ENCODE data around the gene USE1. TPM values are rescaled to one million over a fixed set of nuclear protein-coding genes. Genes with fewer than 3 reads are reported as not detected.
A peak's percentile ranks its signal among the peaks of the same experiment; 100 is the strongest.

Gene USE1
- total RNA-seq, 1 donor from 2014 or later, result 19.8 TPM

DNA sequence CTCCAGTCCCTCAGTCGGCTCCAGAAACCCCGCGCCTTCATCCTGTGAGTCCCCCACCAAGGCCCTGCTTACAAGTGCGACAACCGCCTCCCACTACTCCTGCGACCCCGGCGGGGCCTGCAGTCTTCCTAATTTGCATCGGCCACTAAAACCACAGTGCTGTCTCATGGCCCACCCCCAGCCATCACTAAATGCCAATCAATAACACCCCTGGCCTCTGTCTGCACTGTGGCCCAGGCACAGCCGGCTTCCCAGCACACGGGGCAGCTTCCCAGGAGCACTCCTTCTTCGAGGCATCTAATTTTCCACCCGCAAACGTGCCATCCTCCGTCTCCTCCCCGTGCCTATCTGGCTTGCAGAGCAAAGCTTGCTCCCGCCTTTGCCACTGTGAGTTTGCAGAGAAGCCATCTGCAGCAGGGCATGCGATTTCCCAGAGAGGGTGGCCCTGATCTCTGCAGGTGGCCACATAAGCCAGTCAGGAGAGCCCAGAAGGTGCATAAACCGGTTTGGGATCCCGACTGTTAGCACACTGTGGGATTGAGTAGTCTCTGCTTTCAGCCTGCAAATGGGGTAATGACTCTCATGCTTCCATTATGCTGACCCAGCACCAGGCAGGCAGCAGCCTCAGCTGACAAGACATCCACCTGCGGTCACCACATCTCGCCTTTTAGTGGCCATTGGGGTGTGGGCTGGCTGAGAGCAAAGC lies 34.0 kb upstream of the USE1 start:
- Histone ChIP-seq H3K79me2 (ENCODE audit: insufficient read depth, low read length) (no peaks in the 10 kb centered on the region), H3K27me3 (ENCODE audit: insufficient read depth, low read length) (no peaks in the 10 kb centered on the region), H3K4me3 (ENCODE audit: insufficient read depth, low read depth, low read length) (no peak overlapping the region), H3K9me3 (ENCODE audit: insufficient read depth, low read depth, low read length) (no peaks in the 10 kb centered on the region), H3K36me3 (ENCODE audit: insufficient read depth, low read length) (peaks cover 27% of the 10 kb centered on the region), H3K4me2 (ENCODE audit: low read length) (no peak overlapping the region), H2AFZ (ENCODE audit: low read depth, low read length) (no peak overlapping the region), H3K27ac (ENCODE audit: low read depth, low read length) (no peak overlapping the region), H3K9ac (ENCODE audit: low read length) (no peak overlapping the region), H4K20me1 (ENCODE audit: insufficient read depth, low read length) (peaks cover 4% of the 10 kb centered on the region), H3K4me1 (ENCODE audit: insufficient read depth, low read length) (no peaks in the 10 kb centered on the region)
- TF ChIP-seq, protein P1, sequence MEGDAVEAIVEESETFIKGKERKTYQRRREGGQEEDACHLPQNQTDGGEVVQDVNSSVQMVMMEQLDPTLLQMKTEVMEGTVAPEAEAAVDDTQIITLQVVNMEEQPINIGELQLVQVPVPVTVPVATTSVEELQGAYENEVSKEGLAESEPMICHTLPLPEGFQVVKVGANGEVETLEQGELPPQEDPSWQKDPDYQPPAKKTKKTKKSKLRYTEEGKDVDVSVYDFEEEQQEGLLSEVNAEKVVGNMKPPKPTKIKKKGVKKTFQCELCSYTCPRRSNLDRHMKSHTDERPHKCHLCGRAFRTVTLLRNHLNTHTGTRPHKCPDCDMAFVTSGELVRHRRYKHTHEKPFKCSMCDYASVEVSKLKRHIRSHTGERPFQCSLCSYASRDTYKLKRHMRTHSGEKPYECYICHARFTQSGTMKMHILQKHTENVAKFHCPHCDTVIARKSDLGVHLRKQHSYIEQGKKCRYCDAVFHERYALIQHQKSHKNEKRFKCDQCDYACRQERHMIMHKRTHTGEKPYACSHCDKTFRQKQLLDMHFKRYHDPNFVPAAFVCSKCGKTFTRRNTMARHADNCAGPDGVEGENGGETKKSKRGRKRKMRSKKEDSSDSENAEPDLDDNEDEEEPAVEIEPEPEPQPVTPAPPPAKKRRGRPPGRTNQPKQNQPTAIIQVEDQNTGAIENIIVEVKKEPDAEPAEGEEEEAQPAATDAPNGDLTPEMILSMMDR (IDR thresholded peaks at IDR 0.05; ENCODE audit: insufficient read depth, low read depth, low read length), result no peak
- no peak for TF ChIP-seq EZH2 (IDR thresholded peaks at IDR 0.05; ENCODE audit: insufficient read depth, low read length)
- peaks cover 15% of the 10 kb centered on the region for H3K36me3 Mint-ChIP-seq (ENCODE audit: low read depth, unreplicated experiment)
- DNase-seq (ENCODE audit: low read depth) (no peak), FAIRE-seq (no peak)
- H3K9me3 Mint-ChIP-seq (ENCODE audit: unreplicated experiment), result no peaks in the 10 kb centered on the region
- H3K4me1 Mint-ChIP-seq (ENCODE audit: low read depth, unreplicated experiment), result no peaks in the 10 kb centered on the region
- no peak overlapping the region for H3K4me3 Mint-ChIP-seq (ENCODE audit: unreplicated experiment)
- peak overlapping the region; percentile 75 for H3K27ac Mint-ChIP-seq (ENCODE audit: unreplicated experiment)
- H3K27me3 Mint-ChIP-seq (ENCODE audit: low read depth, unreplicated experiment), result no peaks in the 10 kb centered on the region

- H3K9ac ChIP-seq (ENCODE audit: low read length), result no peak overlapping the region
- no peaks in the 10 kb centered on the region for H3K9me3 ChIP-seq (ENCODE audit: insufficient read depth, low read depth, low read length)
- no peak overlapping the region for H3K4me3 Mint-ChIP-seq (ENCODE audit: unreplicated experiment)
- no peaks in the 10 kb centered on the region for H3K27me3 ChIP-seq (ENCODE audit: insufficient read depth, low read length)
- no peak overlapping the region for H3K4me2 ChIP-seq (ENCODE audit: low read length)
- peaks cover 22% of the 10 kb centered on the region for H3K36me3 ChIP-seq (ENCODE audit: insufficient read depth, low read length)
- H3K36me3 Mint-ChIP-seq (ENCODE audit: low read depth, unreplicated experiment), result peaks cover 10% of the 10 kb centered on the region
- no peaks in the 10 kb centered on the region for H3K79me2 ChIP-seq (ENCODE audit: insufficient read depth, low read length)
- FAIRE-seq, result no peak
- H4K20me1 ChIP-seq (ENCODE audit: insufficient read depth, low read length), result no peaks in the 10 kb centered on the region
- no peaks in the 10 kb centered on the region for H3K9me3 Mint-ChIP-seq (ENCODE audit: unreplicated experiment)
- no peak overlapping the region for H3K4me3 ChIP-seq (ENCODE audit: insufficient read depth, low read depth, low read length)
- no peaks in the 10 kb centered on the region for H3K27me3 Mint-ChIP-seq (ENCODE audit: low read depth, unreplicated experiment)
- H3K27ac ChIP-seq (ENCODE audit: low read depth, low read length), result no peak overlapping the region
- H3K4me1 ChIP-seq (ENCODE audit: insufficient read depth, low read length), result no peaks in the 10 kb centered on the region
- no peak overlapping the region for H2AFZ ChIP-seq (ENCODE audit: low read depth, low read length)
- no peak for DNase-seq (ENCODE audit: low read depth)
- H3K27ac Mint-ChIP-seq (ENCODE audit: unreplicated experiment), result no peak overlapping the region
- no peak for TF ChIP-seq EZH2 (IDR thresholded peaks at IDR 0.05; ENCODE audit: insufficient read depth, low read length)
- TF ChIP-seq, protein P1 (IDR thresholded peaks at IDR 0.05; ENCODE audit: insufficient read depth, low read depth, low read length), result no peak
- H3K4me1 Mint-ChIP-seq (ENCODE audit: low read depth, unreplicated experiment), result no peaks in the 10 kb centered on the region
Observed at GRCh38 chr19:17183271-17183761, 31.8 kb upstream of the USE1 start.

DNA sequence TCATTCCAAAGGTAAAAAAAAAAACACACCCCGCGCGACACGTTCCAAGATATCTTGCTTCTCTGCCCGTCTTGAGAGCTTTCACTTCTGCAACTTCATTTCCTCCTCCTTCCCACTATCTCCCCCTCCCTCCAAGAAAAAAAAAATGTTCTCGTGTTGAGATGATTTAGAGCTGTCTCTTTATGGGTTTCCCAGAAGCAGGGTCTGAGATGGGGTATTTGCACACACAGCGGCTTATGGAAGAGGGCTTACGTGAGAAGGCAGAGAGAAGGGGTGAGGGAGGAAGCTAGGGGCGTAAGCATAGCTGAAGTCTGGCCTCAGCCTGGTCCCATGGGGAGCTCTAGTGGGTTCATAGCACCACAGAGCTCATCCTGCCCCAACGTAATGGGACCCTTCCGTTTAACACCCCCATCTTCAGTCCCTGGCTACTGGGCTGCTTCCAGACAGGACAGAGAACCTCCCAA lies 31.3 kb upstream of the USE1 start:
- no peak for DNase-seq (ENCODE audit: low read depth)
- no peak overlapping the region for H3K4me3 ChIP-seq (ENCODE audit: insufficient read depth, low read depth, low read length)
- peaks cover 22% of the 10 kb centered on the region for H3K36me3 ChIP-seq (ENCODE audit: insufficient read depth, low read length)
- no peaks in the 10 kb centered on the region for H3K9me3 ChIP-seq (ENCODE audit: insufficient read depth, low read depth, low read length)
- peaks cover 10% of the 10 kb centered on the region for H3K36me3 Mint-ChIP-seq (ENCODE audit: low read depth, unreplicated experiment)
- FAIRE-seq, result no peak
- no peak overlapping the region for H3K27ac Mint-ChIP-seq (ENCODE audit: unreplicated experiment)
- no peaks in the 10 kb centered on the region for H3K4me1 Mint-ChIP-seq (ENCODE audit: low read depth, unreplicated experiment)
- H3K79me2 ChIP-seq (ENCODE audit: insufficient read depth, low read length), result no peaks in the 10 kb centered on the region
- H2AFZ ChIP-seq (ENCODE audit: low read depth, low read length), result no peak overlapping the region
- no peaks in the 10 kb centered on the region for H3K27me3 Mint-ChIP-seq (ENCODE audit: low read depth, unreplicated experiment)
- H3K9me3 Mint-ChIP-seq (ENCODE audit: unreplicated experiment), result no peaks in the 10 kb centered on the region
- no peak overlapping the region for H3K27ac ChIP-seq (ENCODE audit: low read depth, low read length)
- TF ChIP-seq EZH2 (IDR thresholded peaks at IDR 0.05; ENCODE audit: insufficient read depth, low read length), result no peak
- TF ChIP-seq, protein P1 (IDR thresholded peaks at IDR 0.05; ENCODE audit: insufficient read depth, low read depth, low read length), result no peak
- no peaks in the 10 kb centered on the region for H3K27me3 ChIP-seq (ENCODE audit: insufficient read depth, low read length)
- no peak overlapping the region for H3K4me3 Mint-ChIP-seq (ENCODE audit: unreplicated experiment)
- no peaks in the 10 kb centered on the region for H4K20me1 ChIP-seq (ENCODE audit: insufficient read depth, low read length)
- no peaks in the 10 kb centered on the region for H3K4me1 ChIP-seq (ENCODE audit: insufficient read depth, low read length)
- H3K9ac ChIP-seq (ENCODE audit: low read length), result no peak overlapping the region
- H3K4me2 ChIP-seq (ENCODE audit: low read length), result no peak overlapping the region
